Mesodermal cell (in vitro differentiated cells): ENCODE data around the gene GRK3.

Experiments
- H3K27ac ChIP-seq: 2 replicates; pipeline ENCODE4 v1.7.0; 2013; ENCODE audit warnings: mild to moderate bottlenecking, low read depth, low read length, moderate library complexity; ENCODE audit not compliant: severe bottlenecking
- H3K36me3 ChIP-seq: 2 replicates; pipeline ENCODE4 v1.7.1; 2013; ENCODE audit warnings: mild to moderate bottlenecking, low read length, moderate library complexity; ENCODE audit not compliant: control insufficient read depth, insufficient read depth
- H3K4me1 ChIP-seq: one replicate; pipeline ENCODE4 v1.7.1; 2013; ENCODE audit warnings: mild to moderate bottlenecking, low read length; ENCODE audit not compliant: insufficient read depth, control insufficient read depth, poor library complexity, severe bottlenecking
- H3K4me3 ChIP-seq: 2 replicates; pipeline ENCODE4 v1.7.0; 2013; ENCODE audit warnings: low read length, control low read depth, mild to moderate bottlenecking; ENCODE audit not compliant: insufficient read depth, poor library complexity, severe bottlenecking; ENCODE audit errors: extremely low read depth
- H3K9me3 ChIP-seq: 2 replicates; pipeline ENCODE4 v1.7.1; 2013; ENCODE audit warnings: mild to moderate bottlenecking, low read length, moderate library complexity; ENCODE audit not compliant: control insufficient read depth
- WGBS, 2 experiments: methylation state at CpG; one replicate each; pipeline ENCODE4 v1.1.5; 2013; ENCODE audit warnings: missing lambda C conversion rate in 2 of 2; ENCODE audit not compliant: insufficient coverage in 2 of 2; 5-methylcytosine and 5-hydroxymethylcytosine counted together

GRK3 gene

DNA sequence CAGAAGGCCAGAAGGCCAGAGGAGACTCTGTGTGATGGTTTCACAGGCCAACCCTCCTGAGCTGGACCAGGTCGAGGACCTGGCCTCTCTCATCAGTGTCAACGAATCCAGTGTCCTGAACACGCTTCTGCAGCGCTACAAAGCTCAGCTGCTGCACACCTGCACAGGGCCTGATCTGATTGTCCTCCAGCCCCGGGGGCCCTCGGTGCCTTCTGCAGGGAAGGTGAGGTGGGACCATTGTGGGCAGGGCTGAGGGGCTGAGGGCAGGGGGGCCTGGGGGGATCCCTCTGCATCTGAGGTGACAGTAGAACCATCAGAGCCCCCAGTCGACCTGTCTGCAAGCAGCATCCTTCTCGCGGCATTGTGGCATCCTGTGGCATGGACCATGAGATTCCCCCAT lies 207.8 kb downstream of the GRK3 start:
- no peak overlapping the region for H3K27ac ChIP-seq
- no peak overlapping the region for H3K4me3 ChIP-seq
- H3K36me3 ChIP-seq = no peaks in the 10 kb centered on the region
- 74 to 85% methylated on average over 7 to 9 of the region's 9 CpGs for WGBS, 2 experiments
- H3K4me1 ChIP-seq = no peaks in the 10 kb centered on the region
- H3K9me3 ChIP-seq = peaks cover 3% of the 10 kb centered on the region

DNA sequence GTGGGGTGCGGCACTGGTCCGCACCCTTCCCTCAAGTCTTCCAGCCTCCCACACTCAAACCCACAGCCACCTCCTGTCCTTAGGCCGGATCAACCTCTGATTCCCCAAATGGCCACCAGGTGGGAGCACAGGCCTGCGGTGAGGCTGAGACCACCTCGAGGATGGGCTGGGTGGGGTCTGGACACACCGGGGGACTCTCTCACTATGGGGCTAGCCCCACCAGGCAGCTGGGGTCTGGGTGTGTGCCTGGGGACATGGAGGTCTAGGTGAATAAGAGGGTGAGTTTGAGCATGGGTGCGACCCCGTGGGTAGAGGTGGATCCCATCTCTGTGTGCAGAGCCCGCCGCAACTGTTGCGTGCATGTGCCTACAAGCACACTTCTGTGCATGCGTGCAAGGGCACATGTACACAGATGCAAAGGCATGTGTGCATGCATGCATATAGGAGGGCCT lies 210.1 kb downstream of the GRK3 start:
- Histone ChIP-seq H3K4me3 (no peak overlapping the region), H3K9me3 (no peaks in the 10 kb centered on the region), H3K27ac (no peak overlapping the region), H3K36me3 (no peaks in the 10 kb centered on the region), H3K4me1 (no peaks in the 10 kb centered on the region)
- WGBS, 2 experiments = 60 to 66% methylated on average over 9 to 10 of the region's 12 CpGs

DNA sequence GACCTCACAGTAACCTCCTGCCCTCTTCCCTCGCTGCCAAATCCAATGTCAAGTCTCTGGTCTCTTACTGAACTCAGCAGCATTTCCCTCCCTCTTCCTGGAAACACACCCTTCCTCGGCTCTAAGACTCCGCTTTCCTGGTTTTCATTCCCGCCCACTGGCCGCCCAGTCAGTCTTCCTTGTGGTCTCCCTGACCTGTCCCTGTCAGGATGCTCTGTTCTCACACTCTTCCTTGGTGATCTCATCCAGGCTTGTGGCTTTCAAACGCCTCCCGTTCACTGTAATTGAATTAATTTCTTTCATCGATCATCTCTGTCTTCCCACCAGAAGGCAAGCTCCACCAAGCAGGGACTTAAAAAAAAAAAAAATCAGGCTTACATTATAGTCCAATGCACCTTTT lies 211.1 kb downstream of the GRK3 start:
- Histone ChIP-seq H3K36me3 (no peaks in the 10 kb centered on the region), H3K9me3 (no peaks in the 10 kb centered on the region), H3K27ac (no peak overlapping the region), H3K4me3 (no peak overlapping the region), H3K4me1 (peaks cover under 1% of the 10 kb centered on the region)
- 39 to 40% methylated on average over 7 to 8 of the region's 8 CpGs for WGBS, 2 experiments

DNA sequence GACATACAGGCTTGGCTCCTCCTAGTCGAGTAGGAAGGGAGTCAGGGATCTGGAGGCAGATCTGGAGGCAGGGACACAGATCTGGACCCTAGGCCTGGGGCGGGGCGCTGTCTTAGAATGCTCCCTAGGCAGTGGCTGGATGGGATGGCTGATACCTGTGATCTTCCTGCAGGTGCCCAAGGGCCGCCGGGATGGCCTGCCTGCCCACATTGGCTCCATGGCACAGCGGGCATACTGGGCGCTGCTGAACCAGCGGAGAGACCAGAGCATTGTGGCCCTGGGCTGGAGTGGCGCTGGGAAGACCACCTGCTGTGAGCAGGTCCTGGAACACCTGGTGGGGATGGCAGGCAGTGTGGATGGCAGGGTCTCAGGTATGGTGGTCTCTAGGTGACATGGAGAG lies 212.9 kb downstream of the GRK3 start:
- no peak overlapping the region for H3K27ac ChIP-seq
- H3K4me3 ChIP-seq = no peak overlapping the region
- H3K4me1 ChIP-seq = peaks cover 3% of the 10 kb centered on the region
- no peaks in the 10 kb centered on the region for H3K36me3 ChIP-seq
- no peaks in the 10 kb centered on the region for H3K9me3 ChIP-seq
- WGBS, 2 experiments = 86 to 90% methylated on average over 9 of the region's 9 CpGs

DNA sequence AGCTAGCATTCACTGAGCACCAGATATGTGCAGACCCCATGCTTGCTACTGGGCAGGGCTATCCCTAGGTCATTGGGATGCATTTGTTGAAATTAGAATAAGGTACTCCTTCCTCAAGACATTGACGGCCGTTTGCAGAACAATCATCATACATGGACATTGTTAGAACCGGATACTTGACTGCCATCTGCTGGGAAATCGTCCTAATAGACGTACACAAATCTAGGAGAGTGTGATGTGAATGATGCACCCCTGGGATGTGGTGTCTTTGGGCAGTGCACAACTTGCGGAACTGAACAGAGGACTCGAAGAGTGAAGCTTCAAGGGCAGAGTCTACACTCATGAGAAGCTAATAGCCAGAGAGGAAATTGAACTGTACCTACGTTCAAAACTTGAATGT lies 213.4 kb downstream of the GRK3 start:
- H3K9me3 ChIP-seq = no peaks in the 10 kb centered on the region
- WGBS, 2 experiments = 76 to 79% methylated on average over 8 of the region's 8 CpGs
- H3K4me1 ChIP-seq = peaks cover 3% of the 10 kb centered on the region
- H3K36me3 ChIP-seq = no peaks in the 10 kb centered on the region
- no peak overlapping the region for H3K4me3 ChIP-seq
- H3K27ac ChIP-seq = no peak overlapping the region
